Stomach (tissue), 9 donors: ENCODE results near the gene GAREM2. TPM values are rescaled to one million over a fixed set of nuclear protein-coding genes. Genes with fewer than 3 reads are reported as not detected.

Experiments
- DNase-seq, 2 donors: peaks; one replicate each; pipeline versions ENCODE4 v3.0.0 to v3.0.0-alpha.2; 2013 to 2019
- H3K27ac ChIP-seq, 5 donors: fragments of 200-600 bp in 4 of 5; sonication (generic) in 4 of 5; one replicate each; pipeline ENCODE4 v1.5.1; 2013 to 2019; ENCODE audit warnings: mild to moderate bottlenecking in 1 of 5, moderate library complexity in 1 of 5
- H3K27me3 ChIP-seq, 3 donors: fragments of 200-600 bp; sonication (generic); one replicate each; pipeline ENCODE4 v1.5.1; 2017 to 2019; ENCODE audit warnings: mixed run types in 1 of 3
- H3K36me3 ChIP-seq, 4 donors: fragments of 200-600 bp; sonication (generic); 1 replicate in 3 of 4; 2 replicates in 1 of 4; pipeline ENCODE4 v1.5.1; 2016 to 2019
- H3K4me1 ChIP-seq, 4 donors: fragments of 200-600 bp; sonication (generic); one replicate each; pipeline ENCODE4 v1.5.1; 2016 to 2019
- H3K4me3 ChIP-seq, 4 donors: fragments of 200-600 bp; sonication (generic) in 3 of 4; one replicate each; pipeline ENCODE4 v1.5.1; 2016 to 2019; ENCODE audit warnings: mild to moderate bottlenecking in 1 of 4
- H3K9me3 ChIP-seq, 4 donors: fragments of 200-600 bp; sonication (generic); one replicate each; pipeline ENCODE4 v1.5.1; 2016 to 2019
- EP300 ChIP-seq: sonication (generic); formaldehyde crosslinking; IDR thresholded peaks from one replicate; pipeline ENCODE4 v1.6.1; 2017; ENCODE audit warnings: antibody characterized with exemption
- POLR2A ChIP-seq, 4 donors: fragments of 450-650 bp; IDR thresholded peaks; one replicate each; pipeline ENCODE4 v1.6.1; 2016; ENCODE audit warnings: antibody characterized with exemption in 4 of 4, control low read depth in 2 of 4, mild to moderate bottlenecking in 1 of 4, moderate library complexity in 1 of 4
- POLR2AphosphoS5 ChIP-seq, 3 donors: sonication (generic); formaldehyde crosslinking; IDR thresholded peaks; one replicate each; pipeline ENCODE4 v1.6.1; 2016; ENCODE audit warnings: antibody characterized with exemption in 3 of 3
- WGBS, 5 donors: extraction: QIAGEN DNeasy Blood & Tissue Kit in 3 of 5; methylation state at CpG; one replicate each; pipeline versions ENCODE4 v1.1.5 to v1.1.7; 2013 to 2018; 5-methylcytosine and 5-hydroxymethylcytosine counted together
- intact Hi-C: fragments of 100-400 bp; cut with DNase I; formaldehyde crosslinking; loops from one replicate; pipeline ENCODE4 v1.15.1; 2023; ENCODE audit warnings: low total_unique reads
- polyA plus RNA-seq, 3 donors: library from polyadenylated mRNA; stranded (reverse); fragments of 200-250 nt; gene quantifications; one replicate each; pipeline ENCODE4 v1.2.3, GENCODE V29; 2013
- total RNA-seq, 5 donors: library from RNA; depleted of rRNA; stranded (reverse); fragments of >200 nt; gene quantifications; one replicate each; pipeline versions ENCODE4 v1.1.0 to v1.2.3, GENCODE V29; 2014 to 2016
- TF ChIP-seq, protein P1 (sequence below), 7 experiments: fragments of 450-650 bp in 4 of 7; fragments of 200-600 bp in 3 of 7; sonication (generic) in 3 of 7; IDR thresholded peaks; one replicate each; pipeline ENCODE4 v1.5.1; 2016 to 2019; ENCODE audit warnings: antibody characterized with exemption in 7 of 7, control low read depth in 2 of 7, mild to moderate bottlenecking in 1 of 7
- donor health status: healthy with polysubstance abuse.
- donor health status: Bipolar disorder and iron deficiency.
- donor health status: healthy.

The GAREM2 gene
- total and polyA plus RNA-seq, 8 donors: under 0.01 to 2.3 (median 1.2) TPM; not detected in 2

DNA sequence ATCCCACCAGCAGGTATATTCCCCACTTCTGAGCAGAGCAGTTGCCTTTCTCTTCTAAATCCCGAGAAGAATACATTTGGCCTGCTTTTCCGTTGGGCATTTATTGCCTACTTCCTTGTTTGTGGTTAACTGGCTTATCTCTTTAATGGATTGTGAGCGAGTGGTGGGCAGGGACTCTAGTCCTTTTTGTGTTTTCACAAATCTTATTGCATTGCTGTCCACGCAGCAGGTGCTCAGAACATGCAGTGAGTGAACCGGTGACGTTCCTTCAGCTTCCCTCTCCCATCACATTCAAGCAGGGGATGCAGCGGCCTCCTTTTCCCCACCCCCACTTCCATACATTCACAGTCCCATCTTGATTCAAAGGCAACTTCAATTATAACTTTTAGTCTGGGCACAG is 28.9 kb upstream of the GAREM2 start:
- Histone ChIP-seq H3K36me3 (no peaks in the 10 kb centered on the region), H3K27me3 (peaks cover 0 to 17% (median 0%) of the 10 kb centered on the region in 3 donors), H3K27ac (peak overlapping the region in 4 of 5 donors; percentile 11 to 62 (median 52)), H3K9me3 (no peaks in the 10 kb centered on the region), H3K4me3 (no peak overlapping the region), H3K4me1 (peaks cover 0 to 23% (median 5%) of the 10 kb centered on the region in 4 donors)
- TF ChIP-seq POLR2AphosphoS5 (IDR thresholded peaks at IDR 0.05) (peak in 1 of 3 donors; percentile 45), POLR2A (IDR thresholded peaks at IDR 0.05) (no peak)
- TF ChIP-seq, protein P1, sequence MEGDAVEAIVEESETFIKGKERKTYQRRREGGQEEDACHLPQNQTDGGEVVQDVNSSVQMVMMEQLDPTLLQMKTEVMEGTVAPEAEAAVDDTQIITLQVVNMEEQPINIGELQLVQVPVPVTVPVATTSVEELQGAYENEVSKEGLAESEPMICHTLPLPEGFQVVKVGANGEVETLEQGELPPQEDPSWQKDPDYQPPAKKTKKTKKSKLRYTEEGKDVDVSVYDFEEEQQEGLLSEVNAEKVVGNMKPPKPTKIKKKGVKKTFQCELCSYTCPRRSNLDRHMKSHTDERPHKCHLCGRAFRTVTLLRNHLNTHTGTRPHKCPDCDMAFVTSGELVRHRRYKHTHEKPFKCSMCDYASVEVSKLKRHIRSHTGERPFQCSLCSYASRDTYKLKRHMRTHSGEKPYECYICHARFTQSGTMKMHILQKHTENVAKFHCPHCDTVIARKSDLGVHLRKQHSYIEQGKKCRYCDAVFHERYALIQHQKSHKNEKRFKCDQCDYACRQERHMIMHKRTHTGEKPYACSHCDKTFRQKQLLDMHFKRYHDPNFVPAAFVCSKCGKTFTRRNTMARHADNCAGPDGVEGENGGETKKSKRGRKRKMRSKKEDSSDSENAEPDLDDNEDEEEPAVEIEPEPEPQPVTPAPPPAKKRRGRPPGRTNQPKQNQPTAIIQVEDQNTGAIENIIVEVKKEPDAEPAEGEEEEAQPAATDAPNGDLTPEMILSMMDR (IDR thresholded peaks at IDR 0.05): no peak
- peak in 1 of 2 donors; percentile 78 for DNase-seq
- WGBS, 5 donors: 25 to 39% (median 33%) methylated on average over 7 of the region's 7 CpGs
- intact Hi-C loops: loop anchor here (10.0 kb wide), 1 partner anchor 189 kb away; no protein-coding TSS in a partner anchor

DNA sequence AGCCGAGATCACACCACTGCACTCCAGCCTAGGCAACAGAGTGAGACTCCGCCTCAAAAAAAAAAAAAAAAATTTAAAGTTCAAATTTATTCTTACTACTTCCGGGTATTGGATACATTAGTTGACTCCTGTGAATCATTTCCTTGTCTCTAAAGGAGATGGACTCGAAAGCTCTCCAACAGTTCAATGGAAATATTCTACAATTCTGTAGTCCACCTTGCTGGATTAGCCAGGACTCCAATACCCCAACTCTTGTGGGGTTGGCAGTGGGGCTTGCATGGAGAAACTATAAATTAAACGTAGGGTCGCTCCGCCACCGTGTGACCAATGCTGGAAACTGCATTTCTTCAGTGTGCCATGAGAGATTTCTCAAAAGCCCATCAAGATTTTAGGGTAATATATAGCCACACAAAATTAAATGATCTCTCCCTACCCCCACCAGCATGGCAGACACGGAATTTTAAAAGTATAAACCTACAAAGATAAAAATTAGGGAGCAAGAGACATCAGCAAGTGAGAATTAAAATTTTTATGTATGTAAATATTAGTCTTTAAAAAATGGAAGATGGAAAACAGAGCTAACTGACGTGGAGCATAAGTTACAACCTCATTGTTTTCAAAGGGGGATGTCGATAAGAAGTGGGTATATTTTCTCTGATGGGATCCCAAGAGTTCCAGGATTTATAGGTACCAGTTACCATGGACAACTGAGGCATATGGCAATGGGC is 27.8 kb upstream of the GAREM2 start:
- peaks cover 0 to 23% (median 3%) of the 10 kb centered on the region in 4 donors for H3K4me1 ChIP-seq
- DNase-seq: peak; percentile 63 to 81
- H3K36me3 ChIP-seq: no peaks in the 10 kb centered on the region
- TF ChIP-seq POLR2A (IDR thresholded peaks at IDR 0.05) (no peak), POLR2AphosphoS5 (IDR thresholded peaks at IDR 0.05) (no peak), EP300 (no peak)
- TF ChIP-seq, protein P1 (IDR thresholded peaks at IDR 0.05): peak in 5 of 7 experiments; percentile 60 to 81 (median 76)
- 14 to 18% (median 16%) methylated on average over 11 of the region's 11 CpGs for WGBS, 5 donors
- peak overlapping the region in 2 of 5 donors; percentile 48 to 62 for H3K27ac ChIP-seq
- peaks cover 0 to 22% (median 0%) of the 10 kb centered on the region in 3 donors for H3K27me3 ChIP-seq
- intact Hi-C loops: loop anchor here (10.0 kb wide), 1 partner anchor 190 kb away; no protein-coding TSS in a partner anchor
- H3K9me3 ChIP-seq: no peaks in the 10 kb centered on the region
- H3K4me3 ChIP-seq: peak overlapping the region in 1 of 4 donors; percentile 12

DNA sequence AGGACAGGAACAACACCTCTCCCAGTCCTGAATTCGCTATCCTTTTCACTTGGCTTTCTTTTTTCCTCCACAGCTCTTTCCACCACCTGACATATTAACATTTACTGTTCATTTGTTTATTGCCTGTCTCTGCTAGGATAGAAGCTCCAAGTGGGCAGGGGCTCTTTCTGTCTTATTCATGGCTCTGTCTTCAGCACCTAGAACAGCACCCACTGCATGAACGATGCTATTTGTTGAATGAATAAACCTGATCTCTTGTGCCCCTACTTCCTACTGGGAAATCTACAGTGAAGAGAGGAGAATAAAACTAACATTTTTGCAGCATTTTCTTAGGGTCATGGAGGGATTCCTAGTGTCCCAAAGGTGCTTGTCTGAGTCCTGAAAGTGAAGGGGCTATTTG is 24.4 kb upstream of the GAREM2 start:
- no peaks in the 10 kb centered on the region for H3K36me3 ChIP-seq
- H3K9me3 ChIP-seq: no peaks in the 10 kb centered on the region
- DNase-seq: no peak
- 31 to 47% (median 37%) methylated on average over 2 of the region's 2 CpGs for WGBS, 5 donors
- H3K4me3 ChIP-seq: no peak overlapping the region
- H3K27me3 ChIP-seq: peaks cover 0 to 31% (median 0%) of the 10 kb centered on the region in 3 donors
- TF ChIP-seq POLR2AphosphoS5 (IDR thresholded peaks at IDR 0.05) (no peak), EP300 (no peak), POLR2A (IDR thresholded peaks at IDR 0.05) (no peak)
- TF ChIP-seq, protein P1 (IDR thresholded peaks at IDR 0.05): no peak
- H3K27ac ChIP-seq: no peak overlapping the region
- peaks cover 0 to 22% (median 2%) of the 10 kb centered on the region in 4 donors for H3K4me1 ChIP-seq
- intact Hi-C loops: loop anchor here (10.0 kb wide), 1 partner anchor 194 kb away; no protein-coding TSS in a partner anchor

DNA sequence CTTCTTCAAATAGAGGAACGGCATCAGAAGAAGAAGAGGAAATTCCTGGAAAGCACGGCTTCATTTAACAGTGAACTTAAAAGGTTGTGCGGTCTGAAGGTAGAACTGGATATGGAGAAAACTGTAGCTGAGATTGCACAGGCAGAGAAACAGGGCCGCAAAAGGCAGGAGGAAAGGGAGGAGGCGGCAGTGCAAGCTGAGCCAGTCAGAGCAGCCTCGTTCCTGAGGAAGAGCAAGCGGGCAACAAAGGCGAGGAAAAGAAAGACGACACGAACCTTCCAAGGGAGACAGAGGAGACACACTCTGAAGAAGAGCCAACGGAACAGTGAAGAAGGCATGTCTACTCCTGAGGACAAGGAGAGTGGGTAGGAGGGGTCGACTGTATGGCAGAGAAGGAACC is 22.6 kb upstream of the GAREM2 start:
- no peak for DNase-seq
- Histone ChIP-seq H3K4me3 (no peak overlapping the region), H3K27ac (no peak overlapping the region), H3K9me3 (no peaks in the 10 kb centered on the region), H3K36me3 (no peaks in the 10 kb centered on the region), H3K27me3 (peaks cover 0 to 31% (median 0%) of the 10 kb centered on the region in 3 donors), H3K4me1 (peaks cover 0 to 4% (median 0%) of the 10 kb centered on the region in 4 donors)
- TF ChIP-seq POLR2AphosphoS5 (IDR thresholded peaks at IDR 0.05) (no peak), EP300 (no peak), POLR2A (IDR thresholded peaks at IDR 0.05) (no peak)
- TF ChIP-seq, protein P1 (IDR thresholded peaks at IDR 0.05): no peak
- intact Hi-C loops: no loop called here
- 78 to 82% (median 81%) methylated on average over 12 of the region's 12 CpGs for WGBS, 5 donors
